NCI-H128 (cell line): ENCODE measurements around the gene E2F3.

Experiments
- DNase-seq: peaks from one replicate; lab custom pipeline; 2025; ENCODE audit not compliant: unreplicated experiment; lab: John Stamatoyannopoulos, UW

Gene E2F3

GRCh38 chr6:20402092-20402341 is 338 bp downstream of the E2F3 start:
- no peak for DNase-seq

GRCh38 chr6:20402342-20403069 is 827 bp downstream of the E2F3 start:
- DNase-seq = no peak

DNA sequence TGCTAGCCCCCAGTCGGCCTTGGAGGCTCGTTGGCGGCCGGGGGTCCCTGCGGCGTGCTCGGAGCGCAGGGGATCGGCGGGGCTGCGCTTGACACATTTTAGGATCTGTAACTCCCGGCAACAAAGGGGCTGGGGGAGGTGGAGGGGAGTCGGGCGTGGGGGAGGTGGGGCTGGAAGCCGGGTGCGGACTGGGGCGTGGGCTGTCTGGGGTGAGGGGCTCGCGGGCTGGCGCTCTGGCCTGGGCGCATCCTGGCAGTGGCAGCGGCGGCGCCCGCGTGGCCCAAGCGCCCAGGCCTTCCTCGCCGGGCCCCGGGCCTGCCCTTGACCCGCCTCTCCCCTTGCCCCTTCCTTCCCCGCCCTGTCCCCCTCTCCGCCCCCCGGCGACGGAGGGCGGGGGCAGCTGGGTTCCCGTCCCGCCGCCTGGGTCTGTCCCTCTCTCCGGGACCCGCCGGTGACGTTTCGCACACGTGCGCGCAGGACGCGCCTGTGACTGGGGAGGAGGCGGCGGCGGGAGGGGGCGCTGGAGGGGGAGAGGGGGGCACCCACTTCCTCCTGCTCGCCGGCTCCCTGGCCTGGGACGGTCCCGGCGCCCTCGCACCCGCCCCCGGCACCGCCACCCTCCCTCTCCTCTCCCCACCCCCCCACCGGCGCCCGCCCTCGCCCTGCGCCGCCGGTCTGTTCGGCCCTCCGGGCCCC is 1.5 kb downstream of the E2F3 start:
- DNase-seq = peak; percentile 55

GRCh38 chr6:20403766-20404640 is 2.3 kb downstream of the E2F3 start:
- peak; percentile 26 for DNase-seq

- no peak for DNase-seq
Measured at GRCh38 chr6:20404641-20405032, 3.0 kb downstream of the E2F3 start.

GRCh38 chr6:20408851-20409250 is 7.2 kb downstream of the E2F3 start:
- DNase-seq = no peak

DNA sequence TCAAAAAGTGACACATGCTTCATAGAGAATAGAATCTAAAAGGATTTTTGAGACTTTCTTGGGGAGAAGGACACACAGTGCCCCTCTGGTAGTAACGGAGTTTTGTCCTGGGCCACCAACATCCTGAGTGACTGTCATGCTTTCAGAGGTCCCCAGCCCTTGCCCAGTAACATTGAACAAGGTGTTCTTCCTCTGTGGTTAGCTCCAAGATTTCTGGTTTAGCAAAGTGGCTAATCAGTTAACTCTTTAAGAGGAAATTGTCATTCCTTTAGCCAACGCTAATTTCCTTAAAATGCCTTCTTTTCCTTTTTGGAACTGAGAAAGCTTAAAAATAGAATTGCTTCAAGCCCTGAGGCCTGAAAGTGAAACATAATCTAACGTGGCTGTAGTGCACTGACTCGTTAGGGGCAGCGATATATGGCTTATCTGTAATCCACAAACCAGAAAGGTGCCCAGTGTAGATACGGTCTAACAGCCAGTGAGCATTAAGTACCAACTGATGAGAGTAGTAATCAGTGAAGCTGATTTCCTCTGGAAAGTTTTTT is 7.8 kb downstream of the E2F3 start:
- DNase-seq = no peak

- DNase-seq = no peak
Measured at GRCh38 chr6:20411544-20411943, 9.9 kb downstream of the E2F3 start.

GRCh38 chr6:20411953-20412681 is 10.4 kb downstream of the E2F3 start:
- DNase-seq = no peak

GRCh38 chr6:20412682-20413073 is 11.0 kb downstream of the E2F3 start:
- no peak for DNase-seq

- no peak for DNase-seq
Measured at GRCh38 chr6:20413826-20414225, 12.1 kb downstream of the E2F3 start.

GRCh38 chr6:20414711-20415110 is 13.0 kb downstream of the E2F3 start:
- DNase-seq = no peak

DNA sequence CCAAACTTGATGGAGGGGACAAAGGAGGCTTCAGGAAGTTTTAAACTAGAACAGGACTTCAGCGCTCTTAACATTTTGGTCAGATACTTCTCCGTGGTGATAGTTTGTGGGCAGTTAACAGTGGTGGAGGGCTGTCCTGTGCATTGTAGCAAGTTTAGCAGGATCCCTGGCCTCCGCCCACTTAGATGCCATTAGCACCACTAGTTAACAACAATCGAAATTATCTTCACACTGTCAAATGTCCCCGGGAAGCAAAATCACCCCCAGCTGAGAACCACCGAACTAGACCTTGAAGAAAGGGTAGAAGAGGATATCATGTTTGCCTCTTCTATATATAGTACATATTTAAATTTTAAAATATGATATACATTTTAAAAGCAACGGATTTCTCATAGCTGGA is 13.6 kb downstream of the E2F3 start:
- no peak for DNase-seq

GRCh38 chr6:20415712-20416454 is 14.2 kb downstream of the E2F3 start:
- no peak for DNase-seq

- DNase-seq = no peak
Measured at GRCh38 chr6:20416567-20417345, 15.1 kb downstream of the E2F3 start.

- no peak for DNase-seq
Measured at GRCh38 chr6:20417819-20418218, 16.1 kb downstream of the E2F3 start.

DNA sequence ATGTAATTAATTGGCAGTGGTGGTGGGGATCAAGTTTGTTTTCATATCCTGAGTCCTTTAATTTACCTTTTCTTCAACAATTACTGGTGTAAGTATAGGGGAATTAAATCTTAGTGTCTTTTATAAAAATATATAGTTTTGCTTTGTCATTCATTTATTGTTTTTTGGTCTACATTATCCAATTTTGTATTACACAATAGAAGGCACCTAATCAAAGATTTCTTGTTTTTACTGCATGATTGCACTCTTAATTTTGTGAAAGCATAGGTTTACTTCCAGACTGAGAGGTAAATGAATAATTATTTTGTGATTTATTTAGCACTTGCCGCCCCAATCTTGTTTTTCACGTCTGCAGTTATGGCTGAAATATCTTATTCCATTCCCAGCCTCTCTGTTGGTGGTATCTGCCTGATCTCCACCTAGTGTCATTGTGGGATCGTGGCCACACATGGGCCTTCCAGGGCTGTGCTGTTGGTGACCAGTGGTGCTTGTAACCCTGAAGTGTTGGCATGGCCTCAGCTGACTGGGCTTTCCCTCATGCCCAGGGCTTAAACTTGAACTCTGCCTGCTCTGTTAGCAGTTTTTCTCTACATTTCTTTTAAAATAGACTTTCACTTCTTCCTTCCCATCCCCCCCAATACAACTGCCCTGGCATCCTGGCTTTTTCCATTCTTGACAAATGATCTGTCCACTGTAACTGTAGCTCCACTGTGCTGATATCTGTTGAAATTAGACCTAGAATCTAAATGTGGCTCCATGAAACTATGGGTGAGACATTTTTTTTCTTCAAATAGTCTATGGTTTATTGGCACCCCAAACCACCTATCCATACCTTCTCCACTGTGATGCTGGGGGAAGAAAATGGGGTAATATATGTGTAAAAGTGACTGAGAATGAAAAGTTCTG is 24.8 kb downstream of the E2F3 start:
- no peak for DNase-seq

DNA sequence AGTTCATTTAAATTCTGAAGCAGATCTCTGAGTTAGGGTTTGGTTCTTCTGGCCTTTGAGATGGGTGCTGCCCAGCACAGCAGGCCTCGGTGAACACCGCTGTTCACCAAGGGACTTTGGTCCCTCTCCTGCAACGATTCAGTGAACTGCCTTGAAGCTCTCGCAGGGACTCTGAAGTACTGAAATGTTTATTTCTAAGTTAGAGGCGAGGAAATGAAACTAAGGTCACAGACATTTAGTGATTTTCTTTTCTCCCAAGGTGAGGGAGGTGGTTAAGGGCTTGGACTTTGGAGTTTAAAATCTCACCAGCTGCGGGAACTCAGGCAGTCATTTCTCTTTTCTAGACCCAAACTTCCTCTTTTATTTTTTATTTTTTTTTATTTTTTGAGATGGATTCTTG is 26.2 kb downstream of the E2F3 start:
- no peak for DNase-seq

GRCh38 chr6:20432692-20433091 is 31.0 kb downstream of the E2F3 start:
- no peak for DNase-seq
